HK-2 (cell line): Measurements from ENCODE around the gene PTPRN2.

Experiments used
- DNase-seq: peaks from one replicate; pipeline ENCODE4 v3.0.0-alpha.2; 2018; ENCODE audit not compliant: unreplicated experiment

Gene PTPRN2

GRCh38 chr7:158602905-158603772 lies 15.5 kb upstream of the PTPRN2 start:
- DNase-seq, result peak; percentile 66

GRCh38 chr7:158602041-158602440 lies 14.4 kb upstream of the PTPRN2 start:
- DNase-seq, result no peak

GRCh38 chr7:158601090-158601489 lies 13.5 kb upstream of the PTPRN2 start:
- DNase-seq, result no peak

- DNase-seq, result no peak
Observed at GRCh38 chr7:158596745-158597144, 9.1 kb upstream of the PTPRN2 start.

GRCh38 chr7:158596309-158596708 lies 8.7 kb upstream of the PTPRN2 start:
- DNase-seq, result no peak

- no peak for DNase-seq
Observed at GRCh38 chr7:158595068-158595467, 7.4 kb upstream of the PTPRN2 start.

GRCh38 chr7:158592541-158592940 lies 4.9 kb upstream of the PTPRN2 start:
- no peak for DNase-seq

GRCh38 chr7:158591944-158592343 lies 4.3 kb upstream of the PTPRN2 start:
- no peak for DNase-seq

GRCh38 chr7:158590181-158590530 lies 2.5 kb upstream of the PTPRN2 start:
- DNase-seq, result no peak

- DNase-seq, result no peak
Observed at GRCh38 chr7:158589653-158590052, 2.0 kb upstream of the PTPRN2 start.

- DNase-seq, result no peak
Observed at GRCh38 chr7:158588878-158589442, 1.3 kb upstream of the PTPRN2 start.

- DNase-seq, result no peak
Observed at GRCh38 chr7:158588085-158588877, 658 bp upstream of the PTPRN2 start.

GRCh38 chr7:158586499-158587161 lies 993 bp downstream of the PTPRN2 start:
- DNase-seq, result no peak

GRCh38 chr7:158585721-158586498 lies 1.7 kb downstream of the PTPRN2 start:
- no peak for DNase-seq

GRCh38 chr7:158584407-158584806 lies 3.2 kb downstream of the PTPRN2 start:
- no peak for DNase-seq

- no peak for DNase-seq
Observed at GRCh38 chr7:158583810-158584209, 3.8 kb downstream of the PTPRN2 start.

GRCh38 chr7:158583143-158583542 lies 4.5 kb downstream of the PTPRN2 start:
- no peak for DNase-seq

- no peak for DNase-seq
Observed at GRCh38 chr7:158582089-158582456, 5.5 kb downstream of the PTPRN2 start.

GRCh38 chr7:158581440-158582088 lies 6.1 kb downstream of the PTPRN2 start:
- no peak for DNase-seq

GRCh38 chr7:158579662-158580646 lies 7.7 kb downstream of the PTPRN2 start:
- DNase-seq, result no peak
